ENCODE measurements around the gene BMP3.

The BMP3 gene

DNA sequence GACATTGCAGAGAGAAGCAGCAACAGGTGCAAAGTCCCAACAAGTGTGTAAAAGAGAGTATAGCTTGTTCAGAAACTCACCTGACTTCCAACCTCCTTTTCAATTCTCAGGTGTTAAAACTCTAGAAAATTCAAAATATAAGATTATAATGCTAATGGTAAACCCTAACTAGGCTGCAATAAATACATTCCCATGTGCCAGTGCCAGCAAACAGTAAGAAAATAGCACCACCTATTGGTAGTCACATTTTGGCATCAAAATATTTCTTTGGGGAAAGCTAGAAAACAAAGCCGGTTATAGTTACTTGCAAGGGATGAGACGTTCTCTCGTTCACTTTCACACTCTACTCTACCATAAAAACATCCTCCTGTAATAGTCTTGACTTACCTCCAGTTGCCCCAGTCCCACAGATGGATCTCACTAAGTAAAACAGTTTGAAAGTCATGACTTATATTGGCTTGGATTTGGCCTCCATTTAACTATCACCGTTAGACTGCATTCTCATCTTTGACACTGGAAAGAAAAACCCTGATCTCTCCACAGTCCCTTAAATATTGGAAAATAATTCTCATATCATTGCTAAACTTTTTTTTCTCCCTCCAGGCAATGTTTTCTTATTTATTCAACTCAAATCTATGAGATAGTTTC is 9.6 kb downstream of the BMP3 start:
- DNase-seq, result peak in 2 of 56 donors; percentile 1 to 42

DNA sequence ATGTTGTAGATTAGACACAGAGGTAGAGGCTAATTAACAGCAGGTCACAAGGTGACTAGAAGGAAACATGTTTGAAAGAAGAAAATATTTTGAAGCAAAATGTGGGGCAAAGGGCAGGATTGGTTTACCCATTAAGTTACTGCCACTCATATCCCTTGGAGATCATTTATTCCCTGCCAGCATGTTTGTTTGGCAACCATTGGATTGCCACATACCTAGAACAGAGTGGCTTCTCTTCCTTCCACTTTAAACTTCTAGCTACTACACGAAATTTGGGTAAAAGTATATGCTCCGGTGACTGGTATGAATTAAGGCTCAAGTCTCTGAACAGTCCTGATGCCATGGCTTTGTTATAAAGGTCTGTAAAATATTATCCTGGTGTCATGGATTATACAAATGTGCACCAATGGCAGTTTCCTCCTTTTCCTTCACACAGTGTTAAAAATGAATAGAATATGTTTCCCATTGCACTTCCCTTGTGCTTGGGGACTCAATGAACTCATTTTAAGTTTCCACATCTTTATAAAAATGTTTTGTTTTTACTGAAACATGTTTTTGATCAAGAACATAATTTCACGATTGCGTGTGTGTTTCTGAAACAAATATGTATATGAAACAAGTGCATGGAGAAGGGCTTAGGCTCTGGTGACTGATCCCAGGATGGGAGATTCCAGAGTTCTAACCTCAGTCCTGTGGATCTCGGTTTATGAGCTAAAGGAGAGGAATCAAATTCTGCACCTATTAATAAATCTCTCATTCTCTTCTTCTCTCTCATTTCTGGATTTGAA is 12.3 kb downstream of the BMP3 start:
- no peak for DNase-seq

DNA sequence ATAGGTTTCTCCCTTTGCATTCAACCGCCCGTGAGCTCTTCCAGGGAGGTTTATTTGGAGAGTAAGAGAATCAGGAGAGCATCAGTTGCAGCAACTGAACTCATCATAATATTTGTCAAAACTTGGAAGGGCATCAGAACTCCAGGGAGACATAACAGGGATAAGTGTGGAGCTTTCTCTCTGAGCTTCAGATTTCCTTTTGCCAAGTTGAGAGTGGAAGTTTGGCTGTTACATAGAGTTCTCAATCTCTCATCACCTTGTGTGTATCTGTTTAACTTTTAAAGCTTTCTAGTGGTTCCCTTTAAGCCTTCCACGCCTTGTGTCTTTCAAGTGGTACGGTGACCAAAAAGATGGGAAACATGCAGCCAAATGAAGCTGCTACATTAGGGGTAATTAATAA is 18.8 kb downstream of the BMP3 start:
- DNase-seq, result no peak

DNA sequence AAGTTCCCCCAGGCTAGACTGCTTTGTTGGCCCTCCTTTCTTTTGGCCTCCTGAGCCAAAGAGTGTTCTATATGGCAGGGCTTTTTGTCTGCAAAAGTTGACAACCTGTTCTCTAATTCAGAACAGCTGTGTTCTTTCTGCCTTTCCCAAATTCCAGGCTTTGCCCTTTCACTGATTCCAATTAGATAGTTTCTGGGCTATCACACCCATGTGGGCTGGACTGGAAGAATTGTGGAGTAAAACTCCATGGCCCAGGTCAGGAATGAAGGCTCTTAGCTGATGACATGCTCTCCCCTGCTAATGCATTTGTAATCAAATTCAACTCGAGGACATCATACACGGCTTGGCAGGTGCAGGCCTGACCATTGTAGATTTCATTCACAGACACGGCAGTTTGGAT is 19.4 kb downstream of the BMP3 start:
- DNase-seq, result no peak

DNA sequence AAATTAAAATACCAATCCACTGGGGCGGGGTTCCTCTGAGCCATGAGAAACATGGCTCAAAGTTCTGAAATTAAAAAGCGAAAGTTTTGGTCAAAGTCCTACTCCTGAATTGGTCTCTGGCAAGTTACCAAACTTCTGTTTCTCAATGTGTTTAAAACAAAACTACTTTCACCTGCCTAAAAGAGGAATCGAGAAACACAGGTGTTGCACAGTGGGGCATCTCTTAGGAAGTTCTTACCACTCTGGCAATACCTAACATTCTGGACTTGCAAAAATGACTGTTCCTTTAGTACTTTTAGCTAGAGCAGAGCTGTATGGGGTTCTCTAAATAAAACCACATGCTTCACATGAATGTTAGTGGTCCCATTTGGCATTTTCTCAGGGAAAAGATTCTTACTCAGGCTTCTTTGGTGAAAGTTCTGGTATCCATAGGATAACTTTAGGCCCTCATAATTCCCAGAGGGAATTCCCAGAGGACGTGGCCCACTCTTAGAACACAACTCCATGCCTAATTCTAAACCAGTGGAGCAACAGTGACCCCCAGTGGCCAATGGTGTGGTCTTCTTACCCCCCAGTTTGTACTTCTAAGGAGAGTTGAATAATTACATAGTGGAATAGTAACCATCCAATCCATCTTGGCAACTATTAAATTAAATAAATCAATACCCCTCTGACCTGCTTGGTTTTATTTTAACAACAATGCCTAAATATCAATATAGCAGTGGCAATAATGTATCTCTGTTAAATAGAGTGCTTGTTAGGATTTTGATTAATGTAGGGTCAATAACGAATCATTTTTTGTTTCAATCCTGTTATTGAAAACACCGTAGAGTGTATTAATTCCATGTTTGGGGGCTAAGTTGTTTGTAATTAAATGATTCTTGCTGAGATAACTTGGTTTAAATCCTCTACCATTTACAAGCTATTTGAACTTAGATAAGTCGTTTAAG is 21.9 kb downstream of the BMP3 start:
- DNase-seq, result peak in 29 of 56 donors; percentile 0 to 70 (median 17)

DNA sequence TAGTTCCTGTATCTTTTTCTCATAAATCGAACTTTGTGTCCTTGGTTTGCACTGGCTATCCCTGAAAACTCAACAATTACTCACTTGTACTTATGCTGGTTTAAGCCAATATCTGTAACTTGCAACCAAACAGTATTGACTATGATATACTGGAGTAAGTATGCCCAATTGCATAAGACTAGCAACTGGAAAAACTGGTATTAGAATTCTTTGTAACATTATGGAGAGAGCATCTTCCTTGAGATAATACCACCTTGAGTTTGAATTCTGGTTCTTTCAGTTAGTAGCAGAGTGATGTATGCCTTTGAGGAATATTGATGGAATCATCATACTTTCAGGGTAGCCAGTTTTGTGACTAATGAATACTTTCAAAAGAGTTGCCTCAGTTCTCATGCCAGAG is 28.1 kb downstream of the BMP3 start:
- no peak for DNase-seq

DNA sequence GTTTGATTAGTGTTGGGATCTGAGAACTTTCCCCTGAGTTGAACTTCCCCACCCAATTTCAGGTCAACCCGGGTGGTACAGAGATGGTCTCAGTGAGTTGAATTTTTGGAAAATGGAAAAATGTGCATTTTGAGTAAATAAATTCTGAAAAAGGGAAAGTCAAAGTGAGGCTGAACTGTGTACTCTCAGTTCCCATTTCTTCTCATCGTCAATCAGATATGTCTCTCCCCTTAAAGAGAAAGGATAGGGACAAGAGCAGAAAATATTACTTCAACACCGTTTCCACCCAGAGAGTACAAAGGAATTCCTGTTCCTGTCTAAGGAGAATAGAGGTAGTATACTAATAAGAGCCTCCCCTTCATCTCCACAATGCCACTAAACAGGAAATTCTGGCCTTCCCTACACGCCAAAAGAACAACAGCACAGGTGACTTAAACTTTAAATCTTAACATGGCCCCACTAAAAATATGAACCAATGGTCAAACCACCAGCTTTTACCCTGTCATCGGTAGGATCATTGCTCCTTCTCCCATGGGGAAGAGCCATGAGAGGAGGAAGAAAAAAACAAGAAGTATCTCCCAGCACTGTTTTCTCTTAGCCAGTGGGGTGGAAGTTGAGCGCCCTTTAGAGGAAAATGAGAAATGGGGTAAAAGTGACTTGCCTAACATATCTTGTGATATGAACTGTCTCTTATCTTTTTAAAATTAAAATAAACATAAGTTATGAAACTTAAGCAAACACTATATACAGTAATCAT is 30.3 kb downstream of the BMP3 start:
- DNase-seq, result no peak

DNA sequence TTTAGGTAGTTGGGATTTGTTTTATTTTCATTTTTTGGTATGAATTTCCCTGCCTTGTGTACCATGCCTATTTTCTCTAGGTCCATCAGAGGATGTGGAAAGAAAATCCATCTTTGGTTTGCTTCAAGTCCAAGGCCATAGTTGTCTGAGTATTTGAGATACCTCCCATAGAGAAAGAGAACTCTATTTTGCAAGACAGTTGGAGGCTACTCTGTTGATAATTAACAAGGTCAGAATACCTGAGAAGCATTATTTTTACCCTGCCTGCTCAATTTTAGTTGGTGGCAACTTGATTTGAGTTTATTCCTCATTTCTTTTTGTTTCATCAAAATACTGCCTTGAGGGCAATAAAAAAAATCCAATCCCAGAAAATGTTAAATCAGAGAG is 30.8 kb downstream of the BMP3 start:
- DNase-seq, result no peak

DNA sequence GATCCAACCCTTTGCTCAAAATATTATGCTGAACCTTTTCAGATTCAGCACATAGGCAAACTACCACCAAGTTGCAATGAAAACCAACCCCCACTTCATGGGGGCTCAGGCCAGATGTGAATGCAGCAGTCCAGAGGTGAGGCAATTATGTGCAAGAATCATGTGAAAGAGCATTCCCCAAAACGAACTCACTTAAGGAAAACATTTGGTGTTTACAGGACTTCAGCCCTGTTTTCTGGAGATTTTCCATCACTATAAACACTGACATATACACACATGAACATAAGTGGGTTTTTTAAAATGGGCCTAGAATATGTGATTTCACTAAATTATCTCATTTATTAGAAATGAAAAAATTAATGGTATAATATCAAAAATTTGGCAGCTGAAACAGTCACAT is 31.5 kb downstream of the BMP3 start:
- DNase-seq, result no peak

DNA sequence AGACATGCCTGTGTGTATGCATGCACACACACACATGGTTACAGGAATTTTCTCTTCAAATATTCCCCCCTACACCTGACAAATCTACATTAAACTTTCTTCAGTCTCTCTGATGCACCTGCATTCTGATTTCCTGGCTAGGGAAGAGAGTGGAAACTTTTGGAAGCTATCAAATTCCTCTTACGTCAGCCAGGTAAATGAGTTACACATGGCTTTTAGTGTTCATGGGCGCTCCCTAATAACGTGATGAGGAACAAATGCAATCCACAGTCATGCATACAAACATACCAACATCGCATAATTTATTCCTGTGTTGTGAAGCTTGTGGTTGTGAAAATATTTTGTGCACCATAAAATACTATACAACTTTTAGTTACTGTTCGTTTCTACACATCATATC is 34.9 kb downstream of the BMP3 start:
- DNase-seq, result no peak

DNA sequence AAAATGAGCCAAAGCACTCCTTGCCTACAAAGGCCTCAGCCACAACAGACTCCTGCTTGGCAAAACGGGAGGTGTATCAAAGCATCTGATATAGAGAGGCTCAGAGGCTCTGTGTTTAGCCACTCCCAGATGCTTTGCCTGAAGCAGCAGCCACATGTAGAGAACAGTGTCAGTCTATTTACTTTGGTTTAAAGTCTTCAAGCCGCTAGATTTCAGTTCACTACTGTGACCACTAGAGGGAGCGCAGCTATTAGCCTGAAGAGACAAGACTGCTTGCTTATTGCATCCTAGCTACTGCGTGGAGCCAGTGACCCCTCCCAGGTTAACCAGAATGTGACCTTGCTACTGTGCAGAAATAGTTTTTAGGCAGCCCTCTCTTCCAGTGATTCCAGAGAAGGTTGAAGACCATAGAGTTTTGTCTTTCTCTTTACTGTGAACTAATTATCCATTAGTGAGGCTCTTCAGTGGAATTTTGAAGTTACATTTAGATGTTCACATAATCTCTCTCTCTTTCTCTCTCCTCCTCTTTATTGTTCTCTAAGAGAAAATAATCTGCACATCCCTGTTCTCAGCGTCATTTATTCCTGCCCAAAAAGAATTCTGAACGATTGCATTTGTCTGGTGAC is 39.3 kb downstream of the BMP3 start:
- peak in 51 of 56 donors; percentile 2 to 86 (median 37) for DNase-seq

DNA sequence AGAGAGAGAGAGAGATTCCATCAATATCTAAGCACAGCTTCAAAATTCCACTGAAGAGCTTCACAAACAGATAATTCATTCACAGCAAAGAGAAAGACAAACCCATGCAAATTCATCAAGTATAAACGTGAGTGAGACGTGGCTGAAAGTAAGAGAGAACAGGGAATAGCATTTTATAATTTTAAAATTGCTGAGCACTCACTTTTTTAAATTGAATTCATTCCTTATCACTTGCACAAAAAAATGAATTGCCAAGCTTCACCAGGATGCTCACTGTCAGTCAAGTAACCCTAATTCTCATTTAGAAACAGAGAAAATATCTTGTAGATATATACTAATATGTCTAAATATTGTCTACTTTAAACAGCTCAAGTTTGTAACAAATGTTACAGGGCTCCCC is 40.5 kb downstream of the BMP3 start:
- DNase-seq, result no peak

DNA sequence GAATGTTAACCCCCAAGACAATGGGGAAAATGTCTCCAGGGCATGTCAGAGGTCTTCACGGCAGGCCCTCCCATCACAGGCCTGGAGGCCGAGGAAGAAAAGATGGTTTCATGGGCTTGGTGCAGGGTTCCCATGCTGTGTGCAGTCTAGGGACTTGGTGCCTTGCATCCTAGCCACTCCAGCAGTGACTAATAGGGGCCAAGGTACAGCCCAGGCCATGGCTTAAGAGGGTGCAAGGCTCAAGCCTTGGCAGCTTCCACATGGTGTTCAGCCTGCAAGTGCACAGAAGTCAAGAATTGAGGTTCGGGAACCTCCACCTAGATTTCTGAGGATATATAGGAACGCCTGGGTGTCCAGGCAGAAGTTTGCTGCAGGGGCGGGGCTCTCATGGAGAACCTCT is 50.6 kb downstream of the BMP3 start:
- no peak for DNase-seq

DNA sequence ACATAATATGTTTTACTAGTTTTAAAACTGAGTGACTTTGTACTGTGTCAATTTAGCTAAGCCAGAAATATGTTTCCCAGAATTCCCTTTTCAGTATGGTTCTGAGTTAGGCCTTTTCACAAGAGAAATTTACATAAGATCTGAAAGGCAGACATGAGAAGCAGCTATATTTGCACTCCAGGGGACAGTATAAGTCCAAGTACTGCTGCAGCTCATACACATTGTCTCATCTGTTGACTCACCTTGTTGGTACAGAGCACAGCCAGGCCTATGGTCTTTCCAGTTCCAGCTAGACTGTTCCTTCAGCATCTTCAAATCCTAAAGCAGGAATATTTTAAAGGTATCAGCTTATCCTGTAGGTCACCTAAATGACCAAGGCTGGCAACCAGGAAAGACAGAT is 53.5 kb downstream of the BMP3 start:
- DNase-seq, result no peak

DNA sequence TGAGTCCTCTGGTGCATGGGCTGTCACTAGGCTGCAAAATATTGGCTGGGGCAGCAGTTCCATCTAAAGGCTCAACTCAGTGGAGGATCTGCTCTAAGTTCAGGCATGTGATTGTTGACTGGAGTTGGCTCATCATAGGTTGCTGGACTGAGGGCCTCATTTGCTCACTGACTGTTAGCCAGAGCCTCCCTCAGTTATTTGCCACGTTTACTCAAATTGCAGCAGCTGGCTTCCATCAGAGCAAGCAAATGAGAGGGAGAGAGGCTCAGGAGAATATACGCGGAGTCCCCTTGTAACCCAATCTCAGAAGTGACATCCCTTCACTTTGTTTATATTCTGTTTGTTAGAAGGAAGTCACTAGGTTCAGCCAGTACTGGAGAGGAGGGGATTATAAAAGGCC is 54.1 kb downstream of the BMP3 start:
- DNase-seq, result no peak

DNA sequence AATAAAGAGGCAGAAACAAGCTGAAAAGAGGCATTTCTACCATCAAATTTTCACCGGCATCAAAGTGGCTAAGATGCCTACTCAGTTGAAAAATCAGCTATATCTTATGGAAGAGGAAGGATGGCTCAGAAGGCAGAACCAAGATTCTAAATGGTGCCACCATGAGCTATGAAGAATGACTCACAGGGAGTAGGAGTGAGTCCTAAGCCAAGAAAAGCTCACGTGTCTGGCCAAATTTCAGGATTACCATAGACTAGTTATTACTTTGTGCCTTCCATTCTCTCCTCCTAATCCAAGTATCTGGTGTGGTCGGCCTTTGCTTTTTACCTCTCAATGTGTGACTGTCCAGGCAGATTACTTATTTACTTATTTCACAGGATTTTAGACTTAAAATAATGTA is 54.8 kb downstream of the BMP3 start:
- DNase-seq, result no peak

DNA sequence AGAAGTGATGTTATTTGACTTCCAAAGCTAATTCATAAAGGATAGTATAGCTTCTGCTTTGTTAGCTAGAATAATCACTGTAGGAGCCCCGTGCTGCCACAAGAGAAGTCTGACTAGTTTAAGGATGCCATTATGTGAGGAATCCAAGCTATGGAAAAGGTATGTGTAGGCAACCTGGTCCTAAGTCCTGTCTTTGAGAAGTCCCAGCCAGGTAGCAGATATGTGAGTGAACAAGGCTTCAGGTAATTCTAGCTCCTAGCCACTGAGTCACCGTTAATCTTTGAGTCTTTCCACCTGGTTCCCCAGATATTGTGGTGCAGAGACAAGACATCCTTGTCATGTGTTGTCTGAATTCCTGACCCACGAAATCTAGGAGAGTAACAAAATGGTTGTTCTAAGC is 55.5 kb downstream of the BMP3 start:
- DNase-seq, result no peak

DNA sequence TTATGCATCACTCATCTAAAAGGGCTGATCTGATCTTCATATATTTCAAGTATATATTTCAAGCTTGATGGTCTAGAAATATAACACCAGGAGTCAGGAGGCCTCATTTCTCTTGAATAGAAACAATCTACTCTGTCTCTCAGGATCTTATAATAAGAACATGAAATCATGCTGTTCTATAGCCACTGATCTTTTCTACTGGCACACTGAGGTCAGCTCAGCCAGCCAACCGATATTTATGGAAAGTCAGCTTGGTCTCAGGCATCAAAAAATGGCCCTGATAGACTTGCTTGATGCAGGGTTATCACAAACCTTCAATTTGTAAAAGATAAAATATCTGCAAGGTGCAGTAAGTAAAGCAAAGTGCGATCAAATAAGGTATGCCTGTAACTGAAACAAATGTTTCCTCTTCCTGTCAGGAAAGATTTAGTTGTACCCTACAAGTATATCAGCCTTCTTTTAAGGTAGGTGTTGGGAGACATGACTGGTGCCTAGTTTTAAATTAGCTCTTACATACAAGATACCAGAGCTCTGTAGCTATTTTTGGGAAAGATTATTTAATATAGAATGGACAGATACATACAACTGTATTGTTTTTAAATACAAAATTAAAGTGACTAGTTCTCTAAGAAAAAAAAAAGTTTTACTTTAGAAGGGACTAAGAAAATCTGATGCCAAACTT is 63.4 kb downstream of the BMP3 start:
- DNase-seq, result no peak

DNA sequence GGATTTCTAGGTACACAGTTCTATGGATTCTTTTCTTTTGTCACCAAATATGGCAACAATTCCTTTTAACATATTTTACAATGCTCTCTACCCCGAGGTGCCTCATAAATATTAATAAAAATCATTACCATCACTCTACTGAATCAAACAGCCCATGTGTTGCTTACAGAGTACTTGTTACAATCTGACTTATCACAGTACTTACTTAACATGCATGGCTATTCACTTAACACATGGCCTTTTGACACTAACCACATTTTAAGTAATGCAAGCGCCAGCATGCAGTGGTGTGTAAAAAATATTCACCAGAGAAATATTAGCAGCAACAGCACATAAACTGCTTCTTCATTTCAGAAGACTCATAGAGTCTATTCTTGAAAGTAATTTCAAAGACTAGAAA is 64.9 kb downstream of the BMP3 start:
- DNase-seq, result no peak

DNA sequence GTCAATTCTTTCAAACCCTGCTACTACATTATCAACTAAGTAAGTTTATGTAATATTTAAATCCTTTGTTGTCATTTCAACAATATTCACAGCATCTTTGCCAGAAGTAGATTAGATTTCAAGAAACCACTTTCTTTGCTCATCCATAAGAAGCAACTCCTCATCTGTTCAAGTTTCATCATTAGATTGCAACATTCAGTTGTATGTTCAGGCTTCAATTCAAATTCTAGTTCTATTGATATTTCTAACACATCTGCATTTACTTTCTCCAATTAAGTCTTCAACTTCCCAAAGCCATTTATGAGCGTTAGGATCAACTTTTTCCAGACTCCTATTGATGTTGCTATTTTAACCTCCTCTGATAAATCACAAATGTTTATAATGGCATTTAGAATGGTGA is 66.1 kb downstream of the BMP3 start:
- DNase-seq, result no peak

Measured in amygdala (tissue), 56 donors.